K562 (cell line): ENCODE data around the gene LY6G6F. TPM values are rescaled to one million over a fixed set of nuclear protein-coding genes. Genes with fewer than 3 reads are reported as not detected.

Experiments used
- BCOR ChIP-seq: fragments of 450-650 bp; IDR thresholded peaks from 2 replicates; pipeline ENCODE4 v1.6.1; 2016
- CC2D1A ChIP-seq: fragments of 450-650 bp; IDR thresholded peaks from 2 replicates; pipeline ENCODE4 v1.6.1; 2017; ENCODE audit warnings: mild to moderate bottlenecking
- CHCHD3 ChIP-seq: fragments of 250-450 bp; sonication (Bioruptor Pico); IDR thresholded peaks from 2 replicates; pipeline ENCODE4 v2.1.2; 2022; ENCODE audit warnings: mild to moderate bottlenecking
- CHD4 ChIP-seq: fragments of 200-600 bp; sonication (generic); IDR thresholded peaks from 3 replicates; pipeline ENCODE4 v1.6.1; 2012; ENCODE audit warnings: low read depth, mild to moderate bottlenecking, mixed read lengths, low read length, inconsistent platforms; ENCODE audit not compliant: insufficient read depth, insufficient replicate concordance, poor library complexity, severe bottlenecking
- ELF1 ChIP-seq: fragments of 200-800 bp; sonication (Bioruptor generic); IDR thresholded peaks from 2 replicates; pipeline ENCODE4 v1.6.1; 2016; ENCODE audit warnings: missing genetic modification characterization, missing compliant biosample characterization
- ETV6 ChIP-seq, 3 experiments: fragments of 150-350 bp in 1 of 3; sonication (generic) in 1 of 3; formaldehyde crosslinking in 1 of 3; IDR thresholded peaks; 2 replicates each; pipeline versions ENCODE4 v1.6.1 to v1.8.0; 2014 to 2022; ENCODE audit warnings: borderline replicate concordance in 2 of 3, low read depth in 2 of 3, antibody characterized with exemption in 1 of 3, low read length in 1 of 3, mild to moderate bottlenecking in 1 of 3, missing genetic modification reagents in 1 of 3
- KLF6 ChIP-seq: fragments of 250-450 bp; sonication (Bioruptor Pico); IDR thresholded peaks from 2 replicates; pipeline ENCODE4 v1.4.0; 2020; ENCODE audit warnings: mild to moderate bottlenecking, moderate library complexity, borderline replicate concordance
- NFATC3 ChIP-seq: fragments of 450-650 bp; IDR thresholded peaks from 2 replicates; pipeline ENCODE4 v1.6.1; 2017; ENCODE audit warnings: mild to moderate bottlenecking
- NR4A1 ChIP-seq, 2 experiments: fragments of 250-450 bp in 1 of 2; fragments of 450-650 bp in 1 of 2; sonication (Bioruptor Pico) in 1 of 2; IDR thresholded peaks; 2 replicates each; pipeline versions ENCODE4 v1.4.0 to v1.6.1; 2016 to 2020; ENCODE audit warnings: mild to moderate bottlenecking in 2 of 2, missing compliant biosample characterization in 1 of 2, missing genetic modification characterization in 1 of 2, moderate library complexity in 1 of 2
- PHF8 ChIP-seq: fragments of 200-600 bp; sonication (generic); IDR thresholded peaks from 2 replicates; pipeline ENCODE4 v1.6.1; 2012; ENCODE audit warnings: mixed run types, mild to moderate bottlenecking, inconsistent platforms, low read length, moderate library complexity, borderline replicate concordance
- POLR2H ChIP-seq: IDR thresholded peaks from 2 replicates; pipeline ENCODE4 v1.6.1; 2016; ENCODE audit warnings: missing genetic modification characterization, low read depth, mild to moderate bottlenecking, control low read depth, missing compliant biosample characterization, moderate library complexity
- RBM39 ChIP-seq: fragments of 200-400 bp; formaldehyde crosslinking; optimal IDR thresholded peaks from 2 replicates; pipeline ENCODE3; 2018; ENCODE audit warnings: low read depth, low read length
- RCOR1 ChIP-seq, 2 experiments: IDR thresholded peaks; 2 replicates each; pipeline ENCODE4 v1.6.1; 2012; ENCODE audit warnings: low read depth in 2 of 2, low read length in 2 of 2, borderline replicate concordance in 1 of 2, improper control_type of control experiment in 1 of 2
- SMARCA5 ChIP-seq: fragments of 450-650 bp; IDR thresholded peaks from 2 replicates; pipeline ENCODE4 v1.6.1; 2016
- SOX6 ChIP-seq: fragments of 450-650 bp; IDR thresholded peaks from 2 replicates; pipeline ENCODE4 v1.6.1; 2014; ENCODE audit warnings: mild to moderate bottlenecking
- TRIM25 ChIP-seq: fragments of 450-650 bp; IDR thresholded peaks from 2 replicates; pipeline ENCODE4 v1.7.0; 2016; ENCODE audit warnings: borderline replicate concordance
- TSC22D4 ChIP-seq: fragments of 450-650 bp; IDR thresholded peaks from 2 replicates; pipeline ENCODE4 v1.6.1; 2016; ENCODE audit warnings: missing genetic modification characterization, missing biosample characterization, control low read depth
- ZBTB17 ChIP-seq: fragments of 450-650 bp; formaldehyde crosslinking; IDR thresholded peaks from 2 replicates; pipeline ENCODE4 v1.4.0; 2020; ENCODE audit warnings: mild to moderate bottlenecking
- ZFP91 ChIP-seq: sonication (generic); formaldehyde crosslinking; IDR thresholded peaks from 2 replicates; pipeline ENCODE4 v1.8.0; 2022; ENCODE audit warnings: mild to moderate bottlenecking, missing genetic modification reagents
- ZNF444 ChIP-seq: fragments of 250-450 bp; sonication (Bioruptor Pico); IDR thresholded peaks from 2 replicates; pipeline ENCODE4 v1.4.0; 2020; ENCODE audit warnings: mild to moderate bottlenecking, moderate library complexity
- ZSCAN32 ChIP-seq: fragments of 450-650 bp; formaldehyde crosslinking; IDR thresholded peaks from 2 replicates; pipeline ENCODE4 v1.4.0; 2020; ENCODE audit warnings: mild to moderate bottlenecking, moderate library complexity
- polyA plus RNA-seq, 8 experiments: library from polyadenylated mRNA; depleted of rRNA in 4 of 8; stranded (reverse) in 5 of 8; unstranded in 3 of 8; fragments of >200 nt; fragmentation: Nextera tagmentation in 2 of 8; fragmentation: Illumina TruSeq in 1 of 8; extraction: Ambion mirVana in 2 of 8; extraction: Trizol in 1 of 8; gene quantifications; 2 replicates each; pipeline versions ENCODE4 v1.2.1 to v1.2.3, GENCODE V29; 2011 to 2014; ENCODE audit warnings: inconsistent platforms in 1 of 8, missing spikeins in 1 of 8
- total RNA-seq, 7 experiments: library from RNA; depleted of rRNA in 6 of 7; stranded (reverse); fragments of >200 nt in 6 of 7; fragmentation: Illumina TruSeq in 2 of 7; extraction: Trizol in 2 of 7; gene quantifications; 2 replicates each; pipeline versions ENCODE4 v1.2.1 to v1.2.3, GENCODE V29; 2011 to 2021; ENCODE audit warnings: low replicate concordance in 1 of 7
- TF ChIP-seq, protein P1 (sequence below): fragments of 250-450 bp; sonication (Bioruptor Pico); IDR thresholded peaks from 2 replicates; pipeline ENCODE4 v1.5.0; 2022; ENCODE audit warnings: mild to moderate bottlenecking

LY6G6F gene
- total and polyA plus RNA-seq, 9 of the 15 experiments (the other 6 are each of a cell fraction or from before 2014, with no cell fraction given): 0.14 to 0.50 (median 0.28) TPM; not detected in 2

- peak; percentile 10; the same call in 1 of the 2 replicates for TF ChIP-seq ZSCAN32 (CRISPR knock-in tag)
- 0 out of 2 replicates have a peak, but pooled peaks have one; percentile 2 for TF ChIP-seq PHF8
- TF ChIP-seq, protein P1, sequence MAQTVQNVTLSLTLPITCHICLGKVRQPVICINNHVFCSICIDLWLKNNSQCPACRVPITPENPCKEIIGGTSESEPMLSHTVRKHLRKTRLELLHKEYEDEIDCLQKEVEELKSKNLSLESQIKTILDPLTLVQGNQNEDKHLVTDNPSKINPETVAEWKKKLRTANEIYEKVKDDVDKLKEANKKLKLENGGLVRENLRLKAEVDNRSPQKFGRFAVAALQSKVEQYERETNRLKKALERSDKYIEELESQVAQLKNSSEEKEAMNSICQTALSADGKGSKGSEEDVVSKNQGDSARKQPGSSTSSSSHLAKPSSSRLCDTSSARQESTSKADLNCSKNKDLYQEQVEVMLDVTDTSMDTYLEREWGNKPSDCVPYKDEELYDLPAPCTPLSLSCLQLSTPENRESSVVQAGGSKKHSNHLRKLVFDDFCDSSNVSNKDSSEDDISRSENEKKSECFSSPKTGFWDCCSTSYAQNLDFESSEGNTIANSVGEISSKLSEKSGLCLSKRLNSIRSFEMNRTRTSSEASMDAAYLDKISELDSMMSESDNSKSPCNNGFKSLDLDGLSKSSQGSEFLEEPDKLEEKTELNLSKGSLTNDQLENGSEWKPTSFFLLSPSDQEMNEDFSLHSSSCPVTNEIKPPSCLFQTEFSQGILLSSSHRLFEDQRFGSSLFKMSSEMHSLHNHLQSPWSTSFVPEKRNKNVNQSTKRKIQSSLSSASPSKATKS: peak; percentile 45; the same call in 1 of the 2 replicates
- TF ChIP-seq CC2D1A: peak; percentile 32; the same call in 1 of the 2 replicates
- peak; percentile 64; the same call in 1 of the 2 replicates for TF ChIP-seq SMARCA5
- TF ChIP-seq NFATC3: 0 out of 2 replicates have a peak, but pooled peaks have one; percentile 83
- no peak for TF ChIP-seq POLR2H (tag)
- TF ChIP-seq TSC22D4 (tag): 0 out of 2 replicates have a peak, but pooled peaks have one; percentile 64
- TF ChIP-seq ZNF444: peak; percentile 28
- TF ChIP-seq ZBTB17 (CRISPR knock-in tag): 0 out of 2 replicates have a peak, but pooled peaks have one; percentile 24
- no peak for TF ChIP-seq SOX6
- no peak for TF ChIP-seq RCOR1 (IDR thresholded peaks at IDR 0.05; ENCODE audit: borderline replicate concordance in 1 of 2, low read depth in 2 of 2, low read length in 2 of 2)
- peak; percentile 92; the same call in 1 of the 2 replicates for TF ChIP-seq TRIM25
- no peak for TF ChIP-seq ELF1
- peak; percentile 29 for TF ChIP-seq RBM39
- 0 out of 4 replicates have a peak, but pooled peaks of 1 of the 2 experiments have one; percentile 50 for TF ChIP-seq ETV6 (IDR thresholded peaks at IDR 0.05; ENCODE audit: borderline replicate concordance in 1 of 2, low read depth in 2 of 2, low read length in 1 of 2)
- TF ChIP-seq ETV6 (CRISPR knock-in tag; IDR thresholded peaks at IDR 0.05; ENCODE audit: borderline replicate concordance): no peak
- peak; percentile 17; the same call in 1 of the 2 replicates for TF ChIP-seq KLF6 (CRISPR knock-in tag)
- no peak for TF ChIP-seq ZFP91 (CRISPR knock-in tag)
- TF ChIP-seq BCOR: peak; percentile 59; the same call in 1 of the 2 replicates
- 0 out of 2 replicates have a peak, but pooled peaks have one; percentile 70 for TF ChIP-seq CHCHD3 (CRISPR knock-in tag)
- TF ChIP-seq CHD4: no peak
- no peak for TF ChIP-seq NR4A1 (CRISPR knock-in tag; IDR thresholded peaks at IDR 0.05)
- 0 out of 2 replicates have a peak, but pooled peaks have one; percentile 2 for TF ChIP-seq NR4A1 (tag; IDR thresholded peaks at IDR 0.05)
These were observed 30.8 kb downstream of the LY6G6F start (continued) for GRCh38 chr6:31737315-31737990.
